Colonic mucosa (tissue), 4 donors: ENCODE results near the gene CDC20. TPM values are rescaled to one million over a fixed set of nuclear protein-coding genes. Genes with fewer than 3 reads are reported as not detected.

ENCODE experiments used
- DNase-seq: peaks from one replicate; pipeline ENCODE4 v3.0.0-alpha.2; 2020
- H3K27ac ChIP-seq: fragments of 200-600 bp; one replicate; pipeline ENCODE4 v1.8.0; 2021
- H3K27me3 ChIP-seq: fragments of 200-600 bp; one replicate; pipeline ENCODE4 v1.8.0; 2021
- H3K36me3 ChIP-seq: fragments of 200-600 bp; one replicate; pipeline ENCODE4 v1.8.0; 2021
- H3K4me1 ChIP-seq: fragments of 200-600 bp; one replicate; pipeline ENCODE4 v1.8.0; 2021; ENCODE audit warnings: mild to moderate bottlenecking
- H3K4me3 ChIP-seq: fragments of 200-600 bp; one replicate; pipeline ENCODE4 v1.8.0; 2021
- H3K9ac ChIP-seq, 2 donors: one replicate each; pipeline ENCODE4 v1.7.0; 2013; ENCODE audit warnings: control low read depth in 2 of 2, low read depth in 2 of 2, low read length in 2 of 2
- H3K9me3 ChIP-seq: fragments of 200-600 bp; one replicate; pipeline ENCODE4 v1.8.0; 2021
- CTCF ChIP-seq: fragments of 200-600 bp; IDR thresholded peaks from one replicate; pipeline ENCODE4 v1.8.0; 2022; ENCODE audit warnings: antibody characterized with exemption, mild to moderate bottlenecking
- intact Hi-C: fragments of 100-400 bp; cut with DNase I; formaldehyde crosslinking; loops from one replicate; pipeline ENCODE4 v1.14.1; 2022
- microRNA-seq: library from miRNA; unstranded; fragments of <30 nt; microRNA quantifications from one replicate; pipeline ENCODE4, GENCODE V29; 2019
- total RNA-seq, 2 donors: library from RNA; stranded (reverse); fragmentation: NEBNext Ultra II Directional in 1 of 2; extraction: Animal tissue kit (Norgen Biotek cat#: 25700) in 1 of 2; gene quantifications; one replicate each; pipeline ENCODE4 v1.2.1, GENCODE V29; 2021
- donor health status: healthy.
- donor health status: DM: no; HTN: no; CAD: no.
- donor health status: DM: no; HTN: no; CAD: no.

Gene CDC20
- total RNA-seq, 2 donors from 2014 or later: 42.6 to 201 TPM

GRCh38 chr1:43405876-43406234 lies 47.1 kb downstream of the CDC20 start:
- no peak overlapping the region for H3K4me3 ChIP-seq
- H3K9me3 ChIP-seq: no peaks in the 10 kb centered on the region
- H3K9ac ChIP-seq: no peak overlapping the region
- H3K36me3 ChIP-seq: peaks cover 9% of the 10 kb centered on the region
- peaks cover 11% of the 10 kb centered on the region for H3K4me1 ChIP-seq
- no peaks in the 10 kb centered on the region for H3K27me3 ChIP-seq
- TF ChIP-seq CTCF: no peak
- H3K27ac ChIP-seq: peak overlapping the region; percentile 53
- no peak for DNase-seq
- intact Hi-C loops: no loop called here

- no peak overlapping the region for H3K4me3 ChIP-seq
- intact Hi-C loops: no loop called here
- peaks cover 7% of the 10 kb centered on the region for H3K4me1 ChIP-seq
- no peak for TF ChIP-seq CTCF
- no peaks in the 10 kb centered on the region for H3K9me3 ChIP-seq
- H3K36me3 ChIP-seq: peaks cover 12% of the 10 kb centered on the region
- no peak overlapping the region for H3K27ac ChIP-seq
- no peak for DNase-seq
- no peak overlapping the region for H3K9ac ChIP-seq
- H3K27me3 ChIP-seq: no peaks in the 10 kb centered on the region
These were observed 51.8 kb downstream of the CDC20 start for GRCh38 chr1:43410571-43410970.

Small RNA genes lying within 50 kb of the gene (microRNA-seq; reads per million reads assigned to microRNA genes)
- 3.9 reads per million for gene MIR6734

Other genes with a start within 250 kb of the CDC20 start
- 10 to 100 TPM; 28.4 to 85.4 TPM for gene EBNA1BP2, start 186.7 kb upstream of the CDC20 start, total RNA-seq
- gene CFAP57, start 186.7 kb upstream of the CDC20 start, total RNA-seq: under 1 TPM in 1 of 2 donors, not detected in 1; 0.66 TPM
- gene TMEM125, start 89.0 kb upstream of the CDC20 start, total RNA-seq: 10 to 100 TPM; 59.8 to 80.0 TPM
- gene C1orf210, start 73.4 kb upstream of the CDC20 start, total RNA-seq: 10 to 100 TPM; 67.4 to 94.3 TPM
- gene TIE1, start 58.0 kb upstream of the CDC20 start, total RNA-seq: 1 to 10 TPM; 5.1 to 7.6 TPM
- under 1 TPM in 1 of 2 donors, not detected in 1; 0.12 TPM for gene MPL, start 21.2 kb upstream of the CDC20 start, total RNA-seq
- 100 to 1,000 TPM; 165 to 176 TPM for gene ELOVL1, start 9.0 kb downstream of the CDC20 start, total RNA-seq
- 10 to 100 TPM; 39.2 to 51.3 TPM for gene MED8, start 30.8 kb downstream of the CDC20 start, total RNA-seq
- 10 to 100 TPM; 34.8 to 50.5 TPM for gene SZT2, start 30.9 kb downstream of the CDC20 start, total RNA-seq
- gene HYI, start 95.0 kb downstream of the CDC20 start, total RNA-seq: 10 to 100 TPM; 50.8 to 55.6 TPM
- gene PTPRF, start 171.9 kb downstream of the CDC20 start, total RNA-seq: 100 to 1,000 TPM; 351 to 449 TPM